Stimulated activated CD4-positive, alpha-beta T cell treated with anti-CD3 and anti-CD28 coated beads, Interleukin-1b, Interleukin-23, amount 100 ng/mL, for 48 hours (primary cell): ENCODE results near the gene UTRN.

Experiments
- DNase-seq: peaks from one replicate; pipeline ENCODE4 v3.0.0-alpha.2; 2020

UTRN gene

GRCh38 chr6:144284783-144285547 is at the start of gene UTRN:
Gene UTRN (plus strand): TSS chr6:144285335. CDS start chr6:144291829, 6,494 bp downstream.
- DNase-seq: peak; percentile 35

DNA sequence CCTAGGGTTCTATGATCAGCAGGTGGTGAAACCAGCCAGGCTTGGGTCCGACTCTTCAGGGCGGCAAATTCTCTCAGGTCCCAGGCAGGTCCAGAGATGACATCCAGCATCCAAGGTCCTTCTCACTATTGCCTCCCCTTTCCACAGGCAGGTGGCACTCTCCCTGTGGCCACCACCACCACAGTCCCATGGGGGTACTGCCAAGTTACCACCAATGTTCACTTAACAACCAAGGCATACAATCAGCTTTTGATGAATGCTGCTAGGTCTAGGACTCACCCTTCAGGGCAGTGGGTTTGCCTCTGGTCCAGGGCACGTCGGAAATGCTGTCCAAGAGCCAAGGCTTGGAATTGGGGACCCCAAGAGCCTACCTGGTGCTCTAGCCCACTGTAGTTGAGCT is 40.4 kb upstream of the UTRN start:
- DNase-seq: no peak

DNA sequence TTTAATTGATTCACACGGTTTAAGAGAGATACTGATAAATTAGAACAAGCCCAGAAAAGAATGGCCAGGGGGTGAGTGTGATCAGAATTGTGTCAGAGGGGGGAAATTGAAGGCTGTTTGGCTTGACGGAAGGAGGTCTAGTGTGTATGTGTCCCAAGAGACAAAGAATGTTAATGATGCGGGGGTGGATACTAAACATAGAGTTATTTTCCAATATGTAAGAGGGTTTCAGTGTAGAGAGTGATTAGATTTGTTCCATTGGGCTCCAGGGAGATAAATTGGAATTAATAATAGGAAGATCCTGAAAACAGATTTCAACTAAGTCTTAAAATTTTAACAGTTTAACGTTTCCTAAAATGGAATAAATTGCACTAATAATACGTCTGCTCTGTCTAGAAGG is 38.1 kb upstream of the UTRN start:
- no peak for DNase-seq

GRCh38 chr6:144248003-144248402 is 37.1 kb upstream of the UTRN start:
- peak; percentile 10 for DNase-seq

- DNase-seq: peak; percentile 10
Measured at GRCh38 chr6:144248476-144249301, 36.4 kb upstream of the UTRN start.

DNA sequence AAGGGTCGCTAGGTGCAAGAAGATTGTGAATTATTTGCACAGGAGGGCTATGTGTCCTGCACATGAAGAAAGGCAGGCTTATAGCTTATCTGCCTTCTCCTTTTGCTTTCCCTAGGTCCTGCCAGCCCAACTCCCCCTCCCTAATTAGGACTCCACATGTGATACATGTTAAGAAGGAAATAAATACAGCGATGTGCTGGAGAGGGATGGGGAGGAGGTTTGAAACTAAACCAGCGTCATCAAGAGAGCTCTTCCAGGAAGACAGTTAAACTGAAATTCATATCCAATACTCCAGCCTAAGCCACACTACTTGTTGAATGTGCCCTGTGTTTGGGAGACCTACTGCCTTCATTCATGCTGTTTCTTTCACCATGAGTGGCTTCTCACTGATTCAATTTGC is 34.9 kb upstream of the UTRN start:
- no peak for DNase-seq

DNA sequence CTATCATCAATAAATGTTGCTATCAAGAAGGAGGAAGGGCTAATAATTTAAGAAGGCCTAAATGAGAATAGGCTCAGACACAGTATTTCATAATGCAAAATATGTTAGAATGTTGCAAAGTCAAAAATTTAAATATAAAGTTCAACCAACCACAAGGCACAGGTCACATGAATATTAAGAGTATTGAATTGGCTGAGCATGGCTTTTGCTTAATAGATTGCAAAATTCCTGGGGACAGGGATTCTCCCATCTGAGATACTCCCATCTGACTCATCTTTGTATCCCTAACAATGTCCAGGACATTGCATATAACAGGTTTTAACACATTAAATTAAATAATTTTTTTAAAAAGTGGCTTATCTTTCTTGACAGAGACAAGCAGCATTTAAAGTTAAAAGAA is 32.9 kb upstream of the UTRN start:
- no peak for DNase-seq

- DNase-seq: no peak
Measured at GRCh38 chr6:144259986-144260385, 25.1 kb upstream of the UTRN start.

- DNase-seq: no peak
Measured at GRCh38 chr6:144262470-144263369, 22.4 kb upstream of the UTRN start.

- DNase-seq: no peak
Measured at GRCh38 chr6:144263786-144264185, 21.3 kb upstream of the UTRN start.

GRCh38 chr6:144264270-144265060 is 20.7 kb upstream of the UTRN start:
- DNase-seq: no peak

DNA sequence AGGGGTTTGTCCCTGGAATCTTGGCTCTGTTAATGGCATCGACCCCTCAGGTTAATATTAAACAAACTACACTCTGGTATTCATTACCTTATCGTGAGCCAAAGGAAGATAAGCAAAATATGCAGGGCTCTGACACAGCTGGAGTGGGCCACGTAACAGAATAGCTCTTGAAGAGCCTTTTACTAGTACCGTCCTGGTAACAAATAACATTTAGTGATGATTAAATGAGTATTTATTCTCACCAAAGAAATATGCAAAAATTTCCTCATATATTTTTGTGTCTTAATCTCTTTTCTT is 20.1 kb upstream of the UTRN start:
- no peak for DNase-seq

- no peak for DNase-seq
Measured at GRCh38 chr6:144265390-144265789, 19.7 kb upstream of the UTRN start.

DNA sequence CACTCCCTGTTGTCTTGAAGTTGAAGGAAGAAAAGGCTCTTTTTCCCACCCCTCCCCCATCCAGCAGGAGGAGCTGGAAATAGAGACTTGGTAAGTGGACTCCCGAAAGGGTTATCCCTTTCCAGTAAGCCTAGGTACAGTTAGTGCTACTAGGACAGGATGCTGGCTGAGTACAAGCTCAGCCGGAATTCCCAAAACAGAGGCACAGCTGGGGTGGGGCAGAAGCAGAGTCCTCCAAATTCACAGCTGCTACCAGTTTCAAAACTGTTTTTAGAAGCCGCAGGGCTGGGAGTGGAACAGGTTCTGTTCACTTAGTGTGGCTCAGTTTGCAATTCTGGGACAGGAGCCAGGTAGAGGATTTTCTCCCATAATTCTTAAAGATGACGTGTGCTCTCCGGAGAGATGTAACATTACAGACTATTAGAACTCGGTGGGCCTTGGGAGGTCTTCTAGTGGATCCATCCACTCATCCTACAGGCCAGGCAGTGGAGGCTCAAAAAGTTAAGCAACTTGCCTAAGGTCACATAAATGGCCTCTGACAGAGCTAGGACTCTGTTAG is 19.0 kb upstream of the UTRN start:
- no peak for DNase-seq

GRCh38 chr6:144268794-144269349 is 16.3 kb upstream of the UTRN start:
- no peak for DNase-seq

DNA sequence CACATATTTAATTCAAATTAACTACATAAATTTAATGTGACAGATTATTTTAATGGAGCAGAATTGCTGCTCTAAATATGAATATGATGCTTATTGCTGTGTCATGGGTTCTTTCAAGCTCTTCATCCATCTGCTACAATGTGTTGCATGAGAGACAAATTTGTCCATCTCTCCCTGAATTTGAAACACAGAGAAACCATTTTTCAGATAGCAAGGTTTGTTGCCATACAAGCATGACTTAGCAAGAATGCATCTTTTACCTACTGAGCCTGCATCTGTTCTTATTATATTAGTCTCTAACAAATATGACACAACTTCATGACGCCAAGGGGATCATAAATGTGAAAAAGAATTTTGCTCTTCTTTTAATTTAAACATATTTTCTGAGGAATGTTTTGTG is 8.0 kb upstream of the UTRN start:
- DNase-seq: no peak

- no peak for DNase-seq
Measured at GRCh38 chr6:144277605-144278227, 7.4 kb upstream of the UTRN start.

DNA sequence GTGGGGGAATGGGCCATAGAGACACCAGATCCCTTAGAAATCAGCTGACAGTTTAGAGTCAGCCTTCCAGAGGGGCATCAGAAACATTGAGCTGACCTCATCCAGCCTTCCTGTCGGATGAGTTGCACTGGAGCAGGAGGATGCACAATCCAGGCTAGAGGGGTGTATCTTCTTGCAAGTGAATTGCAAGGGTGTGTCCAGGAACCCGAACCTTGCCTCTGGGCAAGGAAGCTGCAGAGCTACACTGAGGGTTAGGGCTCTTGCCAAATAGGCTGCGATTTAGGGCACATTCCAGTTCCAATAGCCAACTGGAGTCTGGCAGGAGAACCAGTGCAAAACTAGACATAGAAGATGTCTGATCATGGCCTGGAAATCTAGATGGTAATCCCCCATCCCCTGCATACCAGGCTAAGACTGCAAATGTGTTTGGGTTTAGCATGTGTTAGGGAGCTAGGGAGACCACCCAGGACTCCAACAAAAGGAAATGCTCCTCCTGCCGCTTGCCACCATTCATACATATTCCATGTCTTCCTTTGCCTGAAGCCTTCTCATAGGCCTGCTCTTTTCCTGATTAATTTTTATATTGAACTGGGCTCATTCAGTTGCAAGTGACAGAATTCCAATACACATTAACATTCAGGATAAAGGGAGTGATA is 6.3 kb upstream of the UTRN start:
- DNase-seq: no peak

DNA sequence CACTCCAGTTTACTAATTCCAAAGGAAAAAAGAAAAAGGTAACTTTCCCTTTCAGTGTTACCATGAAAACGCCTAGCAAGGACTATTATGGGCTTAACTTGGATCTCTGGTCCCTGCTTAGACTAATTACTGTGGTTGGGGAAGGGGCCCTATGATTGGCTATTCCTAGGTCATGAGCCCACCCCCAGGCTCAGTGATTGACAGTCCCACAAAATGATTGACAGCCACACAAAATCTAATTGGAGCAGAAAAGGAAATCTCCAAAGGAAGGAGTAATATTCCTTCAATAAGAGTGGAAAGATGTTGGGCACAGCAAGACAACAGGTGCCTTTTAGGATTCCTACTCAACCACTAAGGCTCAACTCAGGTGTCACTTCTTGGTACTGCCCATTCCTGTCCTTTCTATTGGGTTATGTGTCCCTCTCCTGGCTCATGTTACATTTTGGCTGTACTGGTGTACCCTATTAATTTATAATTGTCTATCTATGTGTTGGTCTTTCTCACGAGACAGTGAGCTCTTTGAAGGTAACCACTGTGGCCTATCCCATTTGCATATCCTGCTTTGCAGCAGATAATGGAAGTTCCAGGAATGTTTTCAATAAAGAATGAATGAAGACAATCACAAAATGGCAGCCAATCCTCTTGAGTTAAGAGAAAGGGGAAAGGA is 5.5 kb upstream of the UTRN start:
- DNase-seq: no peak
